Thoracic aorta (tissue), 2 donors: Measurements from ENCODE around the gene PSG2. TPM values are rescaled to one million over a fixed set of nuclear protein-coding genes. Genes with fewer than 3 reads are reported as not detected.
"Not testable (repeated sequence)": the region's sequence is repeated elsewhere in the genome, so short reads cannot be mapped to it uniquely, and the experiment has no call there.

Experiments
- ATAC-seq: fragments of 150-250 bp; one replicate; pipeline ENCODE4 v1.8.0; 2017; ENCODE audit warnings: low read depth; ENCODE audit not compliant: insufficient number of reproducible peaks, low FRiP score
- DNase-seq: peaks from one replicate; pipeline ENCODE4 v3.0.0-alpha.2; 2020; ENCODE audit warnings: low spot score
- H3K27ac ChIP-seq, 2 donors: fragments of 200-600 bp; sonication (generic); 1 replicate in 1 of 2; 2 replicates in 1 of 2; pipeline ENCODE4 v1.5.1; 2016; ENCODE audit warnings: mild to moderate bottlenecking in 2 of 2, moderate library complexity in 2 of 2
- H3K27me3 ChIP-seq: fragments of 200-600 bp; sonication (generic); replicated peaks from 2 replicates; pipeline ENCODE4 v1.6.0; 2016; ENCODE audit warnings: mild to moderate bottlenecking; ENCODE audit not compliant: insufficient read depth
- H3K36me3 ChIP-seq: fragments of 200-600 bp; sonication (generic); one replicate; pipeline ENCODE4 v1.5.1; 2016
- H3K4me1 ChIP-seq, 2 donors: fragments of 200-600 bp; sonication (generic); 1 replicate in 1 of 2; 2 replicates in 1 of 2; pipeline versions ENCODE4 v1.5.1 to v1.6.0; 2016; ENCODE audit warnings: low read depth in 2 of 2, mild to moderate bottlenecking in 1 of 2; ENCODE audit not compliant: control insufficient read depth in 1 of 2
- H3K4me3 ChIP-seq: fragments of 200-600 bp; sonication (generic); 2 replicates; pipeline ENCODE4 v1.5.1; 2016; ENCODE audit warnings: mild to moderate bottlenecking
- H3K9me3 ChIP-seq: fragments of 200-600 bp; sonication (generic); 2 replicates; pipeline ENCODE4 v1.5.1; 2016
- total RNA-seq, 2 donors: library from RNA; depleted of rRNA; stranded (reverse); fragments of >200 nt; gene quantifications; one replicate each; pipeline versions ENCODE4 v1.1.0 to v1.2.3, GENCODE V29; 2016
- TF ChIP-seq, protein P1 (sequence below): fragments of 200-600 bp; sonication (generic); IDR thresholded peaks from one replicate; pipeline ENCODE4 v1.5.1; 2019; ENCODE audit warnings: antibody characterized with exemption

The PSG2 gene
- total RNA-seq, 2 donors from 2014 or later, result not detected

DNA sequence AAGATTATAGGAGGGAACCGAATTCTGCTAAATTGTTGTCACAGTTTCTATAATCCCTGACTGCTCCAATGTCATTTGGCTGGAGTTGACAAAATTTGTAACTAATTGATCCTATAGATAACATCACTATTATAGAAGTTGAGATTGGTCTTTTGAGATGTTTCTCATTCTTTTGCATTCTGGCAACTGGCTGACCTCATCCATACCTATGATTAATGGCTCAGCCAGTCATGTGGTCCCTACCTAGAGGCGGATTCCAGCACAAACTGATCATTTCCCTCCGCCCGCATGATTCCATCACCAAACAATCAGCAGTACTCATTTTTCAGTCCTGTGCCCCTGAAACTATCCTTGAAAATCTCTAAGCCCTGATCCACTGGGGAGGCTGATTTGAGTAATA, 4.2 kb downstream of the PSG2 start:
- ATAC-seq, result no peak
- no peak for DNase-seq
- Histone ChIP-seq H3K4me3 (no peak overlapping the region), H3K27me3 (no peaks in the 10 kb centered on the region), H3K27ac (no peak overlapping the region), H3K4me1 (no peaks in the 10 kb centered on the region), H3K36me3 (no peaks in the 10 kb centered on the region), H3K9me3 (no peaks in the 10 kb centered on the region)
- TF ChIP-seq, protein P1, sequence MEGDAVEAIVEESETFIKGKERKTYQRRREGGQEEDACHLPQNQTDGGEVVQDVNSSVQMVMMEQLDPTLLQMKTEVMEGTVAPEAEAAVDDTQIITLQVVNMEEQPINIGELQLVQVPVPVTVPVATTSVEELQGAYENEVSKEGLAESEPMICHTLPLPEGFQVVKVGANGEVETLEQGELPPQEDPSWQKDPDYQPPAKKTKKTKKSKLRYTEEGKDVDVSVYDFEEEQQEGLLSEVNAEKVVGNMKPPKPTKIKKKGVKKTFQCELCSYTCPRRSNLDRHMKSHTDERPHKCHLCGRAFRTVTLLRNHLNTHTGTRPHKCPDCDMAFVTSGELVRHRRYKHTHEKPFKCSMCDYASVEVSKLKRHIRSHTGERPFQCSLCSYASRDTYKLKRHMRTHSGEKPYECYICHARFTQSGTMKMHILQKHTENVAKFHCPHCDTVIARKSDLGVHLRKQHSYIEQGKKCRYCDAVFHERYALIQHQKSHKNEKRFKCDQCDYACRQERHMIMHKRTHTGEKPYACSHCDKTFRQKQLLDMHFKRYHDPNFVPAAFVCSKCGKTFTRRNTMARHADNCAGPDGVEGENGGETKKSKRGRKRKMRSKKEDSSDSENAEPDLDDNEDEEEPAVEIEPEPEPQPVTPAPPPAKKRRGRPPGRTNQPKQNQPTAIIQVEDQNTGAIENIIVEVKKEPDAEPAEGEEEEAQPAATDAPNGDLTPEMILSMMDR, result no peak

DNA sequence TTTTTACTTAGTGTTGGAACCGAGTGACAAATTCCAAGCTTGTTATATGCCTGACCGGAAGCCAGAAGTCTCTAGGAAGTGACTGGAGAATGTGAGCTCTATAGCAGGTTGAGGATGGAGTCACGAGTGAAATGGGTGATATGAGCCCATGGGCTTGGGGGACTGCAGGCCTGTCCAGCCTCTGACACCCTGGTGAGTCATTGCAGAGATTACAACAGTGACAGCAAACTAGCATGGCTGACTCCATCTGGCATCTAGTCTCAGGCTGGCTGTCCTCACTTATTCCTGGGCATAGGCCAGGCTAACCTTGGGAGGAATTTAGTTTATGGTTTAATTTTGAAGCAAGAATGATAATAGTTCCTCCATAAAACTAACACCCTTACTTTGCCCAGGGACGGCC, 4.6 kb downstream of the PSG2 start:
- H3K9me3 ChIP-seq, DNase-seq, H3K27ac ChIP-seq, H3K36me3 ChIP-seq, ATAC-seq, H3K4me3 ChIP-seq, H3K27me3 ChIP-seq, H3K4me1 ChIP-seq: not testable (repeated sequence)

DNA sequence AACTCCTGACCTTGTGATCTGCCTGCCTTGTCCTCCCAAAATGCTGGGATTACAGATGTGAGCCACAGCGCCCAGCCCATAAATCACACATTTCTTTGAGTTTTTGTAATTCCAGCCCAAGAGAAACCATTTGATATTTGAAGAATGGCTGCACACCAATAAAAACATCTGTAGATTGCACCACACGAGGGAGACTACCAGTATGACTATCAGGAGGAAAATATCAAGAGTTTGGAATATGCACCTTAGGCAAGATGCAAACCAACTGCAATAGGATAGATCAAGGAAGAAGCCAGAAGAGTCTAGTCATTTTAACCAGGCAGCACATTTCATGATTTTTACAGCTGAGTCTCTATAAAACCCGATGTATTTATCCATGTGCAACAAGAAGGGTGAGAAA, 20.1 kb downstream of the PSG2 start:
- not testable (repeated sequence) for H3K4me3 ChIP-seq, H3K36me3 ChIP-seq, DNase-seq, H3K27ac ChIP-seq, H3K4me1 ChIP-seq, H3K27me3 ChIP-seq, H3K9me3 ChIP-seq, ATAC-seq

DNA sequence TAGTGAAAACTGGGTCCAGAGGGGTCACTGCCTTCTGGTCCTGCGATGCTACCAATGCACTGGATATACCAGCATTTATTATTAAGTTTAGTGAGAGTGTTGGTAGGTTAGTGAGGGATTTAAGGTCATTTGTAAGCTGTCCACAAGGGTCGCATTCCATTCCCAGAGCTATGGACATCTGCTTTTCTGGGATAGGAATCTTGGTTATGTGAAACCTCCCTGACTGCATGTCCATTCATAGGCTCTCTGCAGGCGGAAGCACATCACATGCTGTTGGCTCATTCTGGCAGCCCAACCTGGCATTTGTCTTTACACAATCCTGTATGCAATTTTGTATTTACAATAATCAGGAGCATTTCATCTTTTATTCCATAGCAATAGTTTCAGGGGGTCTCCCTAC, 21.2 kb downstream of the PSG2 start:
- not testable (repeated sequence) for H3K4me3 ChIP-seq, H3K27ac ChIP-seq, ATAC-seq, H3K27me3 ChIP-seq, DNase-seq, H3K9me3 ChIP-seq, H3K4me1 ChIP-seq, H3K36me3 ChIP-seq

DNA sequence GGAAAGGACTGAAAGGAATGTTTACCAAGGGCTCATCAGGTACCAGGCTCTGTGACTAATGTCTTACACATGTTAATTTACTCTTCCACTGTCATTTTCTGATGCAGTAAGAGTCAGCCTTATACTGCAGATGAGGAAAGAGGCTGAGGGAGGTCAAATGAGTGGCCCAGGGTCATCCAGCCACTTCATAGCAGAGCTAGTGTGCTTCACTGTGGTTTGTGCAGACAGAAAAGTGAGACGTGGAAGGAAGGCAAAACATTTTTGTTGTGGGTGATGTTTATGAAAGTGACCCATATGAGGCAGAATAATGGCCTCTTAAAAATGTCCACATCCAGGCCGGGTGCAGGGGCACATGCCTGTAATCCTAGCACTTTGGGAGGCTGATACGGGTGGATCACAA, 22.2 kb downstream of the PSG2 start:
- not testable (repeated sequence) for H3K9me3 ChIP-seq, H3K27me3 ChIP-seq, H3K27ac ChIP-seq, H3K4me3 ChIP-seq, ATAC-seq, H3K36me3 ChIP-seq, DNase-seq, H3K4me1 ChIP-seq

DNA sequence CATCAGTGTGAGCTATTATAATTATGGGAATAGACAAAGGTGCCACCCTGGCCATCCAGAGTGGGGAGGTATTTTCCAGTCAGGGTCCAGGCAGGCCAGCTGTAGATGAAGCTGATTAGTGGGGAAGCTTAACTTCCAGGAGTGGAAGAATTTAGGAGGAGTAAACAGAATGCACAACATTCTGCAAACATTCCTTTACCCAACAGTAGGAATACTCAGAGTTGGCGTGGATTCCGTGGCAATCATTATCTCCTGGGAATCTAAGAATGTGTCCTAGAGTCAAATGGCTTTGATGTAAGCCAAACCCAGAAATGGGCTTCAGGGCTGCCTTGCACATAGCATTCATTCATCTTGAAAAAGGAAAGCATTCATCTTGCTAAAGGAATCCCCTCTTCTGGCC, 23.0 kb downstream of the PSG2 start:
- H3K4me1 ChIP-seq, H3K9me3 ChIP-seq, H3K27me3 ChIP-seq, H3K4me3 ChIP-seq, ATAC-seq, H3K36me3 ChIP-seq, DNase-seq, H3K27ac ChIP-seq: not testable (repeated sequence)

DNA sequence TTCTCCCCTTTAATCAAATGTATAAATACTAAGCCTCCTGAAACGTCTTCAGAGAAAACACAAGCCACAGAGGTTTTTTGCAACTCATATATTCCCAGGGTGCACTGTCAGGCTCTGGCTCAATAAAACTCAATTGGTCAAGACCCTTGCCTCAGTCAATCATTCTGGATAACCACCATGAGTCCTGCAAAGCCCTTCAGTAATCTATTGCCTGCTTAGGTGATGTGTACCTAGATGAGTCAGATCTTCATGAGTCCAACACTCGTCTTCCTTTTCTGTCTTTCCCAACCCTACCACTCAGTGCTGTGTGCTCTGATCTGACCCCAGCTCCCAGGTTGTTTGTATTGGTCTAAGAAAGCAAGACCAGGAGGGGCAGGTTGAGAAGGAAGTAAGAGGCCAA, 24.1 kb downstream of the PSG2 start:
- H3K4me1 ChIP-seq, H3K36me3 ChIP-seq, H3K4me3 ChIP-seq, H3K27me3 ChIP-seq, H3K27ac ChIP-seq, H3K9me3 ChIP-seq, ATAC-seq, DNase-seq: not testable (repeated sequence)

DNA sequence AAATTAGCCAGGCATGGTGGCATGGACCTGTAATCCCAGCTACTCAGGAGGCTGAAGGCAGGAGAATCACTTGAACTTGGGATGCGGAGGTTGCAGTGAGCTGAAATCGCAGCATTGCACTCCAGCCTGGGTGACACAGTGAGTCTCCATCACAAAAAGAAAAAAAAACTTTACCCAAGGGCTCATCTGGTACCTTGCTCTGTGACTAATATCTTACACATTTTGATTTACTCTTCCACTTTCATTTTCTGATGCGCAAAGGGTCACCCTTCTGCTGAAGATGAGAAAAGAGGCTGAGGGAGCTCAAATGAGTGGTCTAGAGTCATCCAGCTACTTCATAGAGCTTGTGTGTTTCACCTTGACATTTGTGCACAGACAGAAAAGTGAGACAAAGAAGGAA, 34.5 kb downstream of the PSG2 start:
- not testable (repeated sequence) for ATAC-seq, H3K27me3 ChIP-seq, H3K9me3 ChIP-seq, H3K4me1 ChIP-seq, H3K4me3 ChIP-seq, DNase-seq, H3K36me3 ChIP-seq, H3K27ac ChIP-seq

DNA sequence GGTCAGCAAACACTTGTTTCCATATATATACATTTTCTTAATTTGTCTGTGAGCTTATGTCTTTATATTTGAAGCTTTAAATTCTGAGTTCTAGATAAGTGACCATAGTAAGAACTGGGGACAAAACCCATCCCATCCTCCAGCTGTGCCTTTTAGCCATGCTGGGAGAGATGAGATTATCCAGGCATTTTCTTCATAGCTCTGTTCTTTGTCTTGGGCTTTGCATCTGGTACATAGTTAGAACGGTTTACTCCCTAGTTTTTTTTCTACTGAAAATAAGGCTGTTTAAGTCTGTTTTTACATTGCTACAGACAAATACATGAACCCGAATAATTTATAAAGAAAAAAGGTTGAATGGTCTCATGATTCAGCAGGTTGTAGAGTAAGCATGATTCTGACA, 35.9 kb downstream of the PSG2 start:
- not testable (repeated sequence) for H3K36me3 ChIP-seq, H3K27ac ChIP-seq, H3K27me3 ChIP-seq, H3K4me1 ChIP-seq, DNase-seq, H3K9me3 ChIP-seq, H3K4me3 ChIP-seq, ATAC-seq

DNA sequence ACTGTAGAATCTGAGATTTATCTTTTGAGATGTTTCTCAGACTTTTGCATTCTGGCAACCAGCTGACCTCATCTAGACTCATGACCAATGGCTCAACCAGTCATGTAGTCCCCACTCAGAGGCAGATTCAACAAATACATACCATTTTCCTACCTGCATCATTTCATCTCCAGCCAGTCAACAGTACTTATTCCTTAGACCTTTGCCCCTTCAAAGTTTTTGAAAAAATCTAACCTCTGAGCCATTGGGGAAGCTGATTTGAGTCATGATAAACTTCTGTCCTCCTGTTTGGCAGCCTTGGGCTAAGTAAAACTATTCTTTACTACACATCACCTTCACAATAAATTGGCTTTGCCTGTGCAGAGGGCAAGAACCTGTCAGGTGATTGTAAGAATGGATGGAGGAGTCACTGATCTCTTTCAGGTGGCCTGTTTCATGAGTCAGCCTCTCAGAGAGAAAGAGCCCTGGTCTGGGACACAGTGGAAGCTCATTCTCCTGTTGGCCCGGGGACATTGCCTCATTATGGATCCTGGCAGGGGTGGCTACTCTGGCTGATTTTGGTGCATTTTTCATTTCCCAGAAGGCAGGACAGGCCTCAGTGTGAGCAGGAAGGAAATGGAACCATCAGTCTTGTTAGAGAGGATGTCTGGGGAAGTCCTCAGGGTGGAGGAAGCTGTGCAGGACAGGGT, 38.9 kb downstream of the PSG2 start:
- not testable (repeated sequence) for H3K4me3 ChIP-seq, DNase-seq, ATAC-seq, H3K9me3 ChIP-seq, H3K36me3 ChIP-seq, H3K27ac ChIP-seq, H3K4me1 ChIP-seq, H3K27me3 ChIP-seq

DNA sequence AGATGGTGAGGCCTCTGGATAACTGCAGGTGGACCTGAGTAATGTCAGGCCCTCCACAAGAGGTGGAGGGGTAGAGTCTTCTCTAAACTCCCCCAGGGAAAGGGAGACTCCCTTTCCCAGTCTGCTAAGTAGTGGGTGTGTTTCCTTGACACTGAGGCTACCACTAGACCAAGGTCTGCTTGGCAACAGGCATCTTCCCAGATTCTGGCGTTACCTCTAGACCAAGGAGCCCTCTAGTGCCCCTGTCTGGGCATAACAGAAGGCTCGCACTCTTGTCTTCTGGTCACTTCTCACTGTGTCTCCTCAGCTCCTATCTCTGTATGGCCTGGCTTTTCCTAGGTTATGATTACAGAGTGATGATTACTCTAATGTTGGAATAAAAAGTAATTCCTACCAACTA, 50.9 kb downstream of the PSG2 start:
- H3K9me3 ChIP-seq, ATAC-seq, DNase-seq, H3K36me3 ChIP-seq, H3K4me1 ChIP-seq, H3K27me3 ChIP-seq, H3K27ac ChIP-seq, H3K4me3 ChIP-seq: not testable (repeated sequence)
